ENCODE results near the gene CACNA1S. TPM values are rescaled to one million over a fixed set of nuclear protein-coding genes. Genes with fewer than 3 reads are reported as not detected.

CACNA1S gene
- total and polyA plus RNA-seq, 7 donors, result 0.01 TPM; not detected in 6

DNA sequence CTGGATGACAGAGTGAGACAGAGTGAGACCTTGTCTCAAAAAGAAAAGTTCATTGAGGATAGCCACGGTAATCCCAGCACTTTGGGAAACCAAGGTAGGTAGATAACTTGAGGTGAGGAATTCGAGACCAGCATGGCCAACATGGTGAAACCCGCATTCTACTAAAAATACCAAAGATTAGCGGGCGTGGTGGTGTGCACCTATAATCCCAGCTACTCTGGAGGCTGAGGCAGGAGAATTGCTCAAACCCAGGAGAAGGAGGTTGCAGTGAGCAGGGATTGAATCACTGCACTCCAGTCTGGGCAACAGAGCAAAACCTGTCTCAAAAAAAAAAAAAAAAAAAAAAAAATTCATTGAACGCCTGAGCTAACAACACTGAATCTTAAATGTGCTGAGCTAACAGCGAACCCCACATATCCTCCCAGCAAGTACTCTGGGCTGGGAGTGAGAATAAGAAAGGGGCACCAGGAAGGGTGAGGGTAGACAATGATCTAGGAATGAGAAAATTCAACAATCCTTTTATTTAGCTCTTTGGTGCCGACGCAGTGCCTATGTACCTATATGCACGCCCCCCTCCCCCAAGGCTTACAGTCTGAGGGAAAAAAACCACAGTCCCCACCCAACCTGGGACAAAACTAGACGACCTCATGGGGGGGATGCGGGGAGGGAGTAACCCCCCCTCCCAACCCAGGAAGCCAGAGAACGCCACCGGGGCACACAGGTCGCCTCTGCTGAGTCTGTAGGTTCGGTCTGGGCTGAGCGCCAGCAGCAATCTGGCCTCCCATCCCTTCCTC is 1.4 kb upstream of the CACNA1S start:
- TF ChIP-seq POLR2AphosphoS5 (IDR thresholded peaks at IDR 0.05) (no peak), POLR2A (IDR thresholded peaks at IDR 0.05) (no peak), EP300 (IDR thresholded peaks at IDR 0.05) (no peak)
- TF ChIP-seq, protein P1, sequence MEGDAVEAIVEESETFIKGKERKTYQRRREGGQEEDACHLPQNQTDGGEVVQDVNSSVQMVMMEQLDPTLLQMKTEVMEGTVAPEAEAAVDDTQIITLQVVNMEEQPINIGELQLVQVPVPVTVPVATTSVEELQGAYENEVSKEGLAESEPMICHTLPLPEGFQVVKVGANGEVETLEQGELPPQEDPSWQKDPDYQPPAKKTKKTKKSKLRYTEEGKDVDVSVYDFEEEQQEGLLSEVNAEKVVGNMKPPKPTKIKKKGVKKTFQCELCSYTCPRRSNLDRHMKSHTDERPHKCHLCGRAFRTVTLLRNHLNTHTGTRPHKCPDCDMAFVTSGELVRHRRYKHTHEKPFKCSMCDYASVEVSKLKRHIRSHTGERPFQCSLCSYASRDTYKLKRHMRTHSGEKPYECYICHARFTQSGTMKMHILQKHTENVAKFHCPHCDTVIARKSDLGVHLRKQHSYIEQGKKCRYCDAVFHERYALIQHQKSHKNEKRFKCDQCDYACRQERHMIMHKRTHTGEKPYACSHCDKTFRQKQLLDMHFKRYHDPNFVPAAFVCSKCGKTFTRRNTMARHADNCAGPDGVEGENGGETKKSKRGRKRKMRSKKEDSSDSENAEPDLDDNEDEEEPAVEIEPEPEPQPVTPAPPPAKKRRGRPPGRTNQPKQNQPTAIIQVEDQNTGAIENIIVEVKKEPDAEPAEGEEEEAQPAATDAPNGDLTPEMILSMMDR (IDR thresholded peaks at IDR 0.05), result no peak
- H3K9me3 ChIP-seq, result no peaks in the 10 kb centered on the region
- 34 to 38% methylated on average over 17 of the region's 17 CpGs for WGBS, 2 donors
- DNase-seq, result no peak
- peaks cover 5 to 6% (median 5%) of the 10 kb centered on the region in 3 donors for H3K27me3 ChIP-seq
- intact Hi-C loops (cut with DNase I), result loop anchor here (1.0 to 5.0 kb wide), 3 partner anchors 27 to 141 kb away; no protein-coding TSS in a partner anchor
- peak overlapping the region in 1 of 4 donors; percentile 59 for H3K27ac ChIP-seq
- H3K4me1 ChIP-seq, result peaks cover 0 to 14% (median 10%) of the 10 kb centered on the region in 4 donors
- H3K4me3 ChIP-seq, result peak overlapping the region in 3 of 4 donors; percentile 44 to 63 (median 60)
- no peaks in the 10 kb centered on the region for H3K36me3 ChIP-seq

DNA sequence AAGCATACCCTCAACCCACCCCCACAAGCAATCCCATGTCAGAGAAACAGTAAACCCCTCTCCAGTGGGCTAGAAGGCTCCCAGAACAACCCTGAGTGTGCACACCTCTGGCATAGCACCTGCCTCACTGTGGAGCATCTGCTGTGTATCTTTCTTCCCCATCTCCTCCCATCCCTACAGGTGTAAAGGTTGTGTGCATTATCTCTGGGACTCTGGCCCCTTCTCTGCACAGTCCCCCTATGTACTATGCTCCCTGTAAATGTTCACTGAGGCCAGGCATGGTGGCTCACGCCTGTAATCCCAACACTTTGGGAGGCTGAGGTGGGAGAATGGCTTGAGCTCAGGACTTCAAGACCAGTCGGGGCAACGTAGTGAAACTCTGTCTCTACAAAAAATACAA is 700 bp upstream of the CACNA1S start:
- 82 to 88% methylated on average over 3 of the region's 3 CpGs for WGBS, 2 donors
- Histone ChIP-seq H3K27me3 (peaks cover 5 to 6% (median 5%) of the 10 kb centered on the region in 3 donors), H3K9me3 (no peaks in the 10 kb centered on the region), H3K36me3 (no peaks in the 10 kb centered on the region), H3K4me3 (no peak overlapping the region), H3K4me1 (peaks cover 0 to 14% (median 10%) of the 10 kb centered on the region in 4 donors), H3K27ac (no peak overlapping the region)
- TF ChIP-seq POLR2A (IDR thresholded peaks at IDR 0.05) (no peak), EP300 (IDR thresholded peaks at IDR 0.05) (no peak), POLR2AphosphoS5 (IDR thresholded peaks at IDR 0.05) (no peak)
- TF ChIP-seq, protein P1 (IDR thresholded peaks at IDR 0.05), result no peak
- DNase-seq, result no peak
- intact Hi-C loops (cut with DNase I), result loop anchor here (5.0 kb wide), 1 partner anchor 71 kb away; no protein-coding TSS in a partner anchor

DNA sequence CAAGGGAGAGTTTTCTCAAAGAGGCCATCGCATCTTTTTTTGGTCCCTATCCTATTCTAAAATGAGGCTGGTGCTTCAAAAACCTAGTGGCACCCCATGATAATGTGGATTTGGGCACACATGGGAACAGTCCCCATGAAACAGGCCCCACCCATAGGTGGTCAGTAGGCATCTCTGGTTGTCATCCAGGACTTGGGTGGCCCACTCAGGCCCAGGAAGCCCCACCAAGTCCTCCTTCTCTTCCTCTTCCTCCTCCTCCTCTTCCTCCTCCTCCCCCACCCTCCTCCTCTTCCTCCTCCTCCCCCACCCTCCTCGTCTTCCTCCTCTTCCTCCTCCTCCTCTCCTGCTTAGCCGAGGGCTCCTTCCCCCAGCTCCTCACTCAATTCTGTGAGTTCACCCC is 554 bp downstream of the CACNA1S start:
- no peaks in the 10 kb centered on the region for H3K36me3 ChIP-seq
- peaks cover 0 to 14% (median 10%) of the 10 kb centered on the region in 4 donors for H3K4me1 ChIP-seq
- no peak for DNase-seq
- no peak overlapping the region for H3K4me3 ChIP-seq
- intact Hi-C loops (cut with DNase I), result loop anchor here (5.0 kb wide), 1 partner anchor 69 kb away; no protein-coding TSS in a partner anchor
- 80 to 88% methylated on average over 3 of the region's 3 CpGs for WGBS, 2 donors
- H3K27ac ChIP-seq, result no peak overlapping the region
- peaks cover 5 to 6% (median 5%) of the 10 kb centered on the region in 3 donors for H3K27me3 ChIP-seq
- TF ChIP-seq POLR2A (IDR thresholded peaks at IDR 0.05) (no peak), EP300 (IDR thresholded peaks at IDR 0.05) (no peak), POLR2AphosphoS5 (IDR thresholded peaks at IDR 0.05) (no peak)
- TF ChIP-seq, protein P1 (IDR thresholded peaks at IDR 0.05), result no peak
- H3K9me3 ChIP-seq, result no peaks in the 10 kb centered on the region

DNA sequence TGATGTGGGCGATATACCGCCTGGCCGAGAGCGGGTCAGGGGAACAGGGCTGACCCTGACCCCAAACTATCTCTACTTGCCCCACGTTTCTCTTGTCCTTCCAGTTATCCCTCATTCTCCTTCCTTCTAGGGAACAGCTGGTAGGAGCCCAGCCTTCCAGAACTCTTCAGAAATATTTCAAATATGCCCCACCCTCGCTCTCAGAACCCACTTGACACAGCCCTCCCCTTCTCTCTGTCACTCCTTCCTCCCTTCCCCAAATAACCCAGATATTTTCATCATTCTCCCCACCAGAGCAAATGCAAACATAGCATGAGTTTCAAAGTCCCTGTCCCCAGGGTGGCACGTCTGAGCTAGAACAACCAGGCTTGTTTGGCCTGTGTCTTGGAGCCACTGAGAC is 1.1 kb downstream of the CACNA1S start:
- no peaks in the 10 kb centered on the region for H3K9me3 ChIP-seq
- intact Hi-C loops (cut with DNase I), result loop anchor here (5.0 kb wide), 1 partner anchor 69 kb away; no protein-coding TSS in a partner anchor
- TF ChIP-seq EP300 (IDR thresholded peaks at IDR 0.05) (no peak), POLR2AphosphoS5 (IDR thresholded peaks at IDR 0.05) (no peak), POLR2A (IDR thresholded peaks at IDR 0.05) (no peak)
- TF ChIP-seq, protein P1 (IDR thresholded peaks at IDR 0.05), result no peak
- H3K27me3 ChIP-seq, result peaks cover 5 to 6% (median 5%) of the 10 kb centered on the region in 3 donors
- H3K4me3 ChIP-seq, result no peak overlapping the region
- no peak for DNase-seq
- H3K36me3 ChIP-seq, result no peaks in the 10 kb centered on the region
- peaks cover 0 to 14% (median 10%) of the 10 kb centered on the region in 4 donors for H3K4me1 ChIP-seq
- no peak overlapping the region for H3K27ac ChIP-seq
- WGBS, 2 donors, result 76 to 83% methylated on average over 7 of the region's 7 CpGs

All from sigmoid colon (tissue), 7 donors.